Subcutaneous abdominal adipose tissue (tissue), 5 donors: ENCODE results near the gene PIP4K2A.
"Not testable (repeated sequence)": the region's sequence is repeated elsewhere in the genome, so short reads cannot be mapped to it uniquely, and the experiment has no call there.

ENCODE experiments used
- H3K27ac ChIP-seq: one replicate; pipeline ENCODE4 v1.7.0; 2013; ENCODE audit warnings: low read depth, mild to moderate bottlenecking, inconsistent platforms, low read length, moderate library complexity
- H3K27me3 ChIP-seq, 5 donors: one replicate each; pipeline ENCODE4 v1.7.0; 2013; ENCODE audit warnings: low read length in 5 of 5, inconsistent platforms in 1 of 5; ENCODE audit not compliant: control insufficient read depth in 5 of 5, insufficient read depth in 4 of 5
- H3K36me3 ChIP-seq, 5 donors: one replicate each; pipeline ENCODE4 v1.7.0; 2013; ENCODE audit warnings: low read length in 5 of 5; ENCODE audit not compliant: control insufficient read depth in 5 of 5, insufficient read depth in 5 of 5
- H3K4me1 ChIP-seq, 5 donors: one replicate each; pipeline ENCODE4 v1.7.0; 2013; ENCODE audit warnings: low read length in 5 of 5, mild to moderate bottlenecking in 3 of 5, moderate library complexity in 1 of 5; ENCODE audit not compliant: control insufficient read depth in 5 of 5, insufficient read depth in 5 of 5
- H3K4me3 ChIP-seq, 5 donors: one replicate each; pipeline ENCODE4 v1.7.0; 2013; ENCODE audit warnings: low read length in 5 of 5, low read depth in 1 of 5
- H3K9ac ChIP-seq, 5 donors: one replicate each; pipeline ENCODE4 v1.7.0; 2013; ENCODE audit warnings: low read length in 5 of 5, mild to moderate bottlenecking in 4 of 5, moderate library complexity in 3 of 5
- H3K9me3 ChIP-seq, 5 donors: one replicate each; pipeline ENCODE4 v1.7.0; 2013; ENCODE audit warnings: low read length in 5 of 5; ENCODE audit not compliant: control insufficient read depth in 5 of 5
- donor health status: healthy.
- donor health status: healthy.
- donor health status: healthy.
- donor health status: healthy.
- donor health status: healthy.

The PIP4K2A gene

DNA sequence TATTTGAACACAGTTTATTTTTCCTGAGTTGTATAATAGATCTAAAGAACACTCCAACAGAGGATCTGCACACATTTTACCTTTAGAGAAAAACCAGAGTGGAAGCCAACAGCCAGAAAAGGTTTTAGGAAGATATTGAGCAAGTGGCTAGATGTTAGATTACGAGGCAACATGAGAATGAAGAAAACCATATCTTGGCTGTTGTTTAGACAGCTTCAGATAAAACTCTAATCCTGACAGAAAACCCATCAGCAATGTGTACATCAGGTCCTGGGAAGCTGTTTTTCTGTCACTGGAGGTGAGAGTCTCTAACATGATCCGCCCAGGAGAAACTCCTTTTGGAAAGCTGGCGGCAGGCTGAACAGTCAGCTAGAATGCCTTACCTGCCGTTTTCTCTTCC lies 209.6 kb downstream of the PIP4K2A start:
- Histone ChIP-seq H3K9ac (no peak overlapping the region), H3K27me3 (no peaks in the 10 kb centered on the region), H3K4me1 (no peaks in the 10 kb centered on the region), H3K27ac (no peak overlapping the region), H3K36me3 (no peaks in the 10 kb centered on the region), H3K9me3 (no peaks in the 10 kb centered on the region), H3K4me3 (no peak overlapping the region)

- Histone ChIP-seq H3K4me1 (no peaks in the 10 kb centered on the region), H3K9ac (no peak overlapping the region), H3K9me3 (no peaks in the 10 kb centered on the region), H3K27ac (no peak overlapping the region), H3K27me3 (peaks cover 0 to 2% (median 0%) of the 10 kb centered on the region in 5 donors), H3K36me3 (no peaks in the 10 kb centered on the region), H3K4me3 (no peak overlapping the region)
Measured at GRCh38 chr10:22503315-22504088, 210.9 kb downstream of the PIP4K2A start.

GRCh38 chr10:22501863-22502262 lies 212.5 kb downstream of the PIP4K2A start:
- Histone ChIP-seq H3K27ac (no peak overlapping the region), H3K9ac (no peak overlapping the region), H3K27me3 (peaks cover 0 to 5% (median 0%) of the 10 kb centered on the region in 5 donors), H3K4me3 (no peak overlapping the region), H3K4me1 (no peaks in the 10 kb centered on the region), H3K36me3 (no peaks in the 10 kb centered on the region), H3K9me3 (no peaks in the 10 kb centered on the region)

- no peak overlapping the region for H3K27ac ChIP-seq
- peaks cover 0 to 5% (median 0%) of the 10 kb centered on the region in 5 donors for H3K27me3 ChIP-seq
- H3K9me3 ChIP-seq = no peaks in the 10 kb centered on the region
- H3K4me3 ChIP-seq = no peak overlapping the region
- no peak overlapping the region for H3K9ac ChIP-seq
- H3K4me1 ChIP-seq = no peaks in the 10 kb centered on the region
- H3K36me3 ChIP-seq = no peaks in the 10 kb centered on the region
Measured at GRCh38 chr10:22501413-22501812, 213.0 kb downstream of the PIP4K2A start.

GRCh38 chr10:22500656-22501340 lies 213.6 kb downstream of the PIP4K2A start:
- Histone ChIP-seq H3K36me3 (no peaks in the 10 kb centered on the region), H3K27ac (no peak overlapping the region), H3K4me1 (no peaks in the 10 kb centered on the region), H3K9ac (no peak overlapping the region), H3K27me3 (peaks cover 0 to 5% (median 0%) of the 10 kb centered on the region in 5 donors), H3K4me3 (no peak overlapping the region), H3K9me3 (no peaks in the 10 kb centered on the region)

- not testable (repeated sequence) for H3K36me3 ChIP-seq, H3K9me3 ChIP-seq, H3K9ac ChIP-seq
Measured at GRCh38 chr10:22499973-22500372, 214.4 kb downstream of the PIP4K2A start.

DNA sequence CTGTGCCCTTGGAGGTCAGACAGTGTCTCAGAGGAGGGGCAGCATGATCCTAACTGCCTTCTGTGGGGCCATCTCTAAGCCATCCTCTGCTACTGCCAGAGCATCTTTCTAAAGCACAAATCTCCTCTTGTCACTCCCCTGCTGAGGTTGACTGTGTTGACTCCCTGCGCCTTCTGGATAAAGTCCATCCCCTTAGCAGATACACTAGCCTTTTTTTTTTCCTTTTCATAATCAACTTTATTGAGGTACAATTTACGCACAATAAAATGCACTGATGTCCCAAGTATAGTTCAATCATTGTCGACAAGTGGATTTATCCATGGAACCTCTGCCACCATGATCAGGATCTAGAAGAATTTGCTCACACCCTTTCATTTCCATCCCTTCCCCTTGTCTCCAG lies 219.0 kb downstream of the PIP4K2A start:
- H3K9ac ChIP-seq = no peak overlapping the region
- H3K27me3 ChIP-seq = peaks cover 0 to 5% (median 0%) of the 10 kb centered on the region in 5 donors
- no peak overlapping the region for H3K4me3 ChIP-seq
- no peak overlapping the region for H3K27ac ChIP-seq
- no peaks in the 10 kb centered on the region for H3K4me1 ChIP-seq
- no peaks in the 10 kb centered on the region for H3K9me3 ChIP-seq
- no peaks in the 10 kb centered on the region for H3K36me3 ChIP-seq

More at GRCh38 chr10:22499973-22500372, 214.4 kb downstream of the PIP4K2A start:
- not testable (repeated sequence) for H3K27ac ChIP-seq, H3K27me3 ChIP-seq, H3K4me1 ChIP-seq, H3K4me3 ChIP-seq

DNA sequence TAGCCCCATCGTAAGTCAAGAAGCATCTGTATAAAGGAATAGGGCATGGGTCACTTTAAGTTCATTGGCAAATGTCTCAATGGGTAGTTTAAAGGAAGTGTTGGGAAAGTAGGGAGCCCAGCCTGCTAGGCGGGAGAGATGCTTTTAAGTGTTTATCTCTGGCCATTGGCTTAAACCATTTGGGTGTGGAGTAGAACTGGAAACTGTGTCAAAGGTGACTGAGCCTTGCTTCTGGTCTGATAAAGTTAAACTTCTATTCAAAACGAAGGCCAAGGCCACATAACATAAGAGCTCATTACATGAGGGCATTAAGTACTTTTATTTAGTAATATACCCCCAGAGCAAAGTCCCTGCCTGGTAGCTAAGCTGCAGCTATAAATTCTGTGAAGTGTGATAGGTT lies 220.4 kb downstream of the PIP4K2A start:
- Histone ChIP-seq H3K27ac (no peak overlapping the region), H3K27me3 (peaks cover 0 to 5% (median 0%) of the 10 kb centered on the region in 5 donors), H3K4me3 (no peak overlapping the region)

GRCh38 chr10:22491931-22492615 lies 222.3 kb downstream of the PIP4K2A start:
- H3K27ac ChIP-seq = no peak overlapping the region
- H3K36me3 ChIP-seq = no peaks in the 10 kb centered on the region
- H3K4me3 ChIP-seq = no peak overlapping the region
- no peak overlapping the region for H3K9ac ChIP-seq
- H3K27me3 ChIP-seq = no peaks in the 10 kb centered on the region
- no peaks in the 10 kb centered on the region for H3K4me1 ChIP-seq
- H3K9me3 ChIP-seq = no peaks in the 10 kb centered on the region

More for the DNA sequence above, 220.4 kb downstream of the PIP4K2A start:
- no peak overlapping the region for H3K9ac ChIP-seq
- no peaks in the 10 kb centered on the region for H3K36me3 ChIP-seq
- no peaks in the 10 kb centered on the region for H3K9me3 ChIP-seq
- no peaks in the 10 kb centered on the region for H3K4me1 ChIP-seq

- no peaks in the 10 kb centered on the region for H3K9me3 ChIP-seq
- no peak overlapping the region for H3K27ac ChIP-seq
- no peak overlapping the region for H3K4me3 ChIP-seq
- H3K4me1 ChIP-seq = peaks cover 0 to 2% (median 0%) of the 10 kb centered on the region in 5 donors
- H3K27me3 ChIP-seq = no peaks in the 10 kb centered on the region
- no peak overlapping the region for H3K9ac ChIP-seq
- H3K36me3 ChIP-seq = no peaks in the 10 kb centered on the region
Measured at GRCh38 chr10:22491480-22491879, 222.9 kb downstream of the PIP4K2A start.
